BJ (cell line): ENCODE data around the gene TMSB4X. TPM values are rescaled to one million over a fixed set of nuclear protein-coding genes. Genes with fewer than 3 reads are reported as not detected.

Source experiments
- CTCF ChIA-PET: fragments of 350-600 bp; formaldehyde crosslinking; extraction: SDS; loops from one replicate; lab custom pipeline; 2021; ENCODE audit warnings: antibody characterized with exemption, inconsistent platforms; lab: Yijun Ruan, JAX
- POLR2A ChIA-PET: fragments of 300-600 bp; sonication (Branson Sonifier 250); formaldehyde crosslinking; extraction: SDS; loops from one replicate; lab custom pipeline; 2021; ENCODE audit warnings: antibody characterized with exemption; lab: Charles Lee
- DNase-seq: peaks from one replicate; pipeline ENCODE4 v3.0.0-alpha.2; 2011; ENCODE audit warnings: low read depth
- H3K27me3 ChIP-seq: 2 replicates; pipeline ENCODE4 v1.6.0; 2011; ENCODE audit warnings: low read length; ENCODE audit not compliant: control insufficient read depth, insufficient read depth
- H3K36me3 ChIP-seq: 2 replicates; pipeline ENCODE4 v1.5.1; 2011; ENCODE audit warnings: low read length; ENCODE audit not compliant: control insufficient read depth, insufficient read depth
- H3K4me3 ChIP-seq: 2 replicates; pipeline ENCODE4 v1.5.1; 2011; ENCODE audit warnings: low read depth, mild to moderate bottlenecking, control low read depth, low read length
- polyA minus RNA-seq: library from RNA; depleted of rRNA, polyadenylated mRNA; stranded (reverse); fragments of >200 nt; gene quantifications from 2 replicates; pipeline ENCODE4 v1.2.3, GENCODE V29; 2011; rRNA and poly(A)+ RNA removed
- polyA plus RNA-seq: library from polyadenylated mRNA; depleted of rRNA; stranded (reverse); fragments of >200 nt; gene quantifications from 2 replicates; pipeline ENCODE4 v1.2.3, GENCODE V29; 2011; rRNA removed
- TF ChIP-seq, protein P1 (sequence below): IDR thresholded peaks from 2 replicates; pipeline ENCODE4 v1.5.1; 2011; ENCODE audit warnings: low read depth, mild to moderate bottlenecking, control low read depth, inconsistent platforms, low read length, moderate library complexity; ENCODE audit not compliant: insufficient read depth

TMSB4X gene
- polyA plus RNA-seq: 2,469 and 4,277 TPM in 2 replicates
- polyA minus RNA-seq: 611 and 889 TPM in 2 replicates

- ChIA-PET CTCF (interaction anchor here (1.3 kb wide), 1 partner anchor 513 kb away, joined by 7 read pairs; no protein-coding TSS in a partner anchor), POLR2A (interaction anchor here (0.6 to 1.2 kb wide), 3 partner anchors 28 to 513 kb away, joined by 3 to 10 read pairs (median 9); no protein-coding TSS in a partner anchor)
Observed at GRCh38 chrX:12974796-12975669, at the start of gene TMSB4X. Gene TMSB4X (plus strand): TSS chrX:12975110.

DNA sequence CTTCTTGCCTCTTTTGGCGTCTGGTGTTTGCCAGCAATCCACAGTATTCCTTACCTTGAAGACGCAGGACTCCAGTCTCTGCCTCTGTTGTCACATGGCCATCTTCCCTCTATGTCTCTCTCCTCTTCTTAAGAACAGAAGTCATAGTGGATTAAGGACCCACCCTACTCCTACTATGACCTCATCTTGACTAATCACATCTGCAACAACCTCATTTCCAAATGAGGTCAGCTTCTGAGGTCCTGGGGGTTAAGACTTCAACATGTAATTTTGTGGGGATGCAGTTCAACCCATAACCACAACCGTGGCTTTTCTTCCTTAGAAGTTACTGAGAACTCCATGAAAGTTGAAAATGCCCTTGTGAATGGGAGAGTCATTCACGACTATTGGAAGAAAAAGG is 45.2 kb upstream of the TMSB4X start:
- ChIA-PET POLR2A (no interaction called here), CTCF (no interaction called here)
- no peak for DNase-seq

More at GRCh38 chrX:12974796-12975669, at the start of gene TMSB4X:
- Histone ChIP-seq H3K4me3 (peak within 1 kb of the TSS; percentile 87), H3K27me3 (no peaks in the 10 kb centered on the region), H3K36me3 (no peaks in the 10 kb centered on the region; the same call in 1 of the 2 replicates)
- no peak for DNase-seq
- TF ChIP-seq, protein P1, sequence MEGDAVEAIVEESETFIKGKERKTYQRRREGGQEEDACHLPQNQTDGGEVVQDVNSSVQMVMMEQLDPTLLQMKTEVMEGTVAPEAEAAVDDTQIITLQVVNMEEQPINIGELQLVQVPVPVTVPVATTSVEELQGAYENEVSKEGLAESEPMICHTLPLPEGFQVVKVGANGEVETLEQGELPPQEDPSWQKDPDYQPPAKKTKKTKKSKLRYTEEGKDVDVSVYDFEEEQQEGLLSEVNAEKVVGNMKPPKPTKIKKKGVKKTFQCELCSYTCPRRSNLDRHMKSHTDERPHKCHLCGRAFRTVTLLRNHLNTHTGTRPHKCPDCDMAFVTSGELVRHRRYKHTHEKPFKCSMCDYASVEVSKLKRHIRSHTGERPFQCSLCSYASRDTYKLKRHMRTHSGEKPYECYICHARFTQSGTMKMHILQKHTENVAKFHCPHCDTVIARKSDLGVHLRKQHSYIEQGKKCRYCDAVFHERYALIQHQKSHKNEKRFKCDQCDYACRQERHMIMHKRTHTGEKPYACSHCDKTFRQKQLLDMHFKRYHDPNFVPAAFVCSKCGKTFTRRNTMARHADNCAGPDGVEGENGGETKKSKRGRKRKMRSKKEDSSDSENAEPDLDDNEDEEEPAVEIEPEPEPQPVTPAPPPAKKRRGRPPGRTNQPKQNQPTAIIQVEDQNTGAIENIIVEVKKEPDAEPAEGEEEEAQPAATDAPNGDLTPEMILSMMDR: no peak

GRCh38 chrX:12930150-12930549 is 44.8 kb upstream of the TMSB4X start:
- Histone ChIP-seq H3K4me3 (no peak overlapping the region), H3K36me3 (no peaks in the 10 kb centered on the region), H3K27me3 (no peaks in the 10 kb centered on the region)
- POLR2A ChIA-PET: no interaction called here
- DNase-seq: no peak
- CTCF ChIA-PET: no interaction called here
- TF ChIP-seq, protein P1: no peak

More for the DNA sequence above, 45.2 kb upstream of the TMSB4X start:
- no peak overlapping the region for H3K4me3 ChIP-seq
- TF ChIP-seq, protein P1: no peak
- H3K36me3 ChIP-seq: no peaks in the 10 kb centered on the region
- no peaks in the 10 kb centered on the region for H3K27me3 ChIP-seq

GRCh38 chrX:12932244-12932643 is 42.7 kb upstream of the TMSB4X start:
- TF ChIP-seq, protein P1: no peak
- no peak overlapping the region for H3K4me3 ChIP-seq
- DNase-seq: no peak
- H3K27me3 ChIP-seq: no peaks in the 10 kb centered on the region
- no peaks in the 10 kb centered on the region for H3K36me3 ChIP-seq
- ChIA-PET CTCF (no interaction called here), POLR2A (no interaction called here)

DNA sequence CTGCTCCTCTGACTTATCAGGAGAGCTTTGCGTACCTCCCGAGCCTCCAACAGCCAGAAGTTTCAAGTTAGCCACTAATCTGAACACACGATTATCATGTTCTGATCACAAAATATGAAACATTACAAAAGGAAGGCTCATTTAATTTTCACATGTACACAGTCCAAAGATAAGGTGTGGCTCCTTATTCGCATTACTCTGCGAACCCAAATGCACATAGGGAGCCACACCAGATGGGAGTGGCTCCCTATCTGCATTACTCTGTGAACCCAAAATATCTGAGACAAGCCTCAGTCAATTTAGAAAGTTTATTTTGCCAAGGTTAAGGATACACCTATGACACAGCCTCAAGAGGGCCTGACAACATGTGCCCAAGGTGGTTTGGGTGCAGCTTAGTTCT is 40.1 kb upstream of the TMSB4X start:
- TF ChIP-seq, protein P1: no peak
- DNase-seq: no peak
- no peaks in the 10 kb centered on the region for H3K36me3 ChIP-seq
- ChIA-PET CTCF (no interaction called here), POLR2A (no interaction called here)
- no peak overlapping the region for H3K4me3 ChIP-seq
- no peaks in the 10 kb centered on the region for H3K27me3 ChIP-seq
